OCI-M1 (cell line): ENCODE results near the gene CST11.
A peak's percentile ranks its signal among the peaks of the same experiment; 100 is the strongest.

Experiments used
- DNase-seq: peaks from one replicate; lab custom pipeline; 2025; lab: John Stamatoyannopoulos, UW

The CST11 gene

GRCh38 chr20:23419995-23420901, 32.4 kb downstream of the CST11 start:
- DNase-seq: peak; percentile 80

GRCh38 chr20:23419657-23419994, 33.0 kb downstream of the CST11 start:
- DNase-seq: no peak

GRCh38 chr20:23417861-23418260, 34.8 kb downstream of the CST11 start:
- DNase-seq: peak; percentile 8

- no peak for DNase-seq
These were observed 36.6 kb downstream of the CST11 start for GRCh38 chr20:23415959-23416583.

- DNase-seq: no peak
These were observed 37.1 kb downstream of the CST11 start for GRCh38 chr20:23415555-23415954.

- no peak for DNase-seq
These were observed 38.0 kb downstream of the CST11 start for GRCh38 chr20:23414526-23415188.

GRCh38 chr20:23413862-23414422, 38.7 kb downstream of the CST11 start:
- no peak for DNase-seq

- DNase-seq: peak; percentile 52
These were observed 40.6 kb downstream of the CST11 start for GRCh38 chr20:23412026-23412425.

- no peak for DNase-seq
These were observed 41.6 kb downstream of the CST11 start for GRCh38 chr20:23410916-23411695.

- no peak for DNase-seq
These were observed 42.9 kb downstream of the CST11 start for GRCh38 chr20:23409800-23410199.

- no peak for DNase-seq
These were observed 43.7 kb downstream of the CST11 start for GRCh38 chr20:23408957-23409356.

- DNase-seq: no peak
These were observed 44.8 kb downstream of the CST11 start for GRCh38 chr20:23407781-23408464.

- DNase-seq: no peak
These were observed 45.8 kb downstream of the CST11 start for GRCh38 chr20:23406880-23407279.

- no peak for DNase-seq
These were observed 48.5 kb downstream of the CST11 start for GRCh38 chr20:23404196-23404595.

- no peak for DNase-seq
These were observed 48.9 kb downstream of the CST11 start for GRCh38 chr20:23403751-23404150.

GRCh38 chr20:23401051-23401450, 51.6 kb downstream of the CST11 start:
- no peak for DNase-seq
